Astrocyte (in vitro differentiated cells and primary cell): Measurements from ENCODE around the gene GMPS. TPM values are rescaled to one million over a fixed set of nuclear protein-coding genes. Genes with fewer than 3 reads are reported as not detected.

Experiments
- DNase-seq: peaks from one replicate; pipeline ENCODE4 v3.0.0-alpha.2; 2010; ENCODE audit warnings: low read depth
- FAIRE-seq: peaks from 2 replicates; lab custom pipeline; 2011; peaks lifted over from hg19 to GRCh38; lab: Jason Lieb, UNC
- H2AFZ ChIP-seq: 2 replicates; pipeline ENCODE4 v1.6.0; 2012; ENCODE audit warnings: low read depth, low read length, inconsistent platforms
- H3K27ac ChIP-seq: 2 replicates; pipeline ENCODE4 v1.5.1; 2011; ENCODE audit warnings: low read depth, low read length, inconsistent platforms
- H3K27me3 ChIP-seq: 2 replicates; pipeline ENCODE4 v1.6.0; 2011; ENCODE audit warnings: low read length, inconsistent platforms; ENCODE audit not compliant: insufficient read depth
- H3K36me3 ChIP-seq: 2 replicates; pipeline ENCODE4 v1.5.1; 2011; ENCODE audit warnings: low read length, inconsistent platforms; ENCODE audit not compliant: insufficient read depth
- H3K4me1 ChIP-seq: 2 replicates; pipeline ENCODE4 v1.5.1; 2011; ENCODE audit warnings: low read length, inconsistent platforms; ENCODE audit not compliant: insufficient read depth
- H3K4me2 ChIP-seq: 2 replicates; pipeline ENCODE4 v1.6.0; 2012; ENCODE audit warnings: low read length, inconsistent platforms
- H3K4me3 ChIP-seq: 2 replicates; pipeline ENCODE4 v1.5.1; 2011; ENCODE audit warnings: low read depth, mild to moderate bottlenecking, low read length, inconsistent platforms; ENCODE audit not compliant: insufficient read depth
- H3K79me2 ChIP-seq: 2 replicates; pipeline ENCODE4 v1.6.0; 2012; ENCODE audit warnings: mild to moderate bottlenecking, low read length, inconsistent platforms; ENCODE audit not compliant: insufficient read depth
- H3K9ac ChIP-seq: 2 replicates; pipeline ENCODE4 v1.6.0; 2012; ENCODE audit warnings: mild to moderate bottlenecking, low read length, inconsistent platforms
- H3K9me3 ChIP-seq: 2 replicates; pipeline ENCODE4 v1.5.1; 2012; ENCODE audit warnings: low read depth, mild to moderate bottlenecking, low read length, inconsistent platforms; ENCODE audit not compliant: insufficient read depth
- H4K20me1 ChIP-seq: 2 replicates; pipeline ENCODE4 v1.6.0; 2012; ENCODE audit warnings: low read length, inconsistent platforms; ENCODE audit not compliant: insufficient read depth
- H3K27ac Mint-ChIP-seq: one replicate; pipeline ENCODE4 v1.8.0; 2021; ENCODE audit warnings: mild to moderate bottlenecking, mixed read lengths; ENCODE audit not compliant: unreplicated experiment
- H3K27me3 Mint-ChIP-seq: one replicate; pipeline ENCODE4 v1.8.0; 2021; ENCODE audit warnings: low read depth, mixed read lengths; ENCODE audit not compliant: unreplicated experiment
- H3K36me3 Mint-ChIP-seq: one replicate; pipeline ENCODE4 v1.8.0; 2021; ENCODE audit warnings: low read depth, mixed read lengths; ENCODE audit not compliant: unreplicated experiment
- H3K4me1 Mint-ChIP-seq: one replicate; pipeline ENCODE4 v1.8.0; 2021; ENCODE audit warnings: low read depth, mixed read lengths; ENCODE audit not compliant: unreplicated experiment
- H3K4me3 Mint-ChIP-seq: one replicate; pipeline ENCODE4 v1.8.0; 2021; ENCODE audit warnings: mild to moderate bottlenecking, moderate library complexity, mixed read lengths; ENCODE audit not compliant: unreplicated experiment
- H3K9me3 Mint-ChIP-seq: one replicate; pipeline ENCODE4 v1.8.0; 2021; ENCODE audit warnings: mild to moderate bottlenecking, mixed read lengths; ENCODE audit not compliant: unreplicated experiment
- CTCF ChIP-seq: IDR thresholded peaks from 2 replicates; pipeline ENCODE4 v1.5.1; 2011; ENCODE audit warnings: low read depth, mild to moderate bottlenecking, inconsistent platforms, low read length, moderate library complexity; ENCODE audit not compliant: insufficient read depth
- EZH2 ChIP-seq: IDR thresholded peaks from 2 replicates; pipeline ENCODE4 v1.6.1; 2012; ENCODE audit warnings: mild to moderate bottlenecking, low read length, inconsistent platforms; ENCODE audit not compliant: insufficient read depth
- total RNA-seq: library from RNA; stranded (reverse); gene quantifications from 2 replicates; pipeline ENCODE4 v1.2.1, GENCODE V29; 2021

Gene GMPS
- total RNA-seq, 1 donor from 2014 or later = 58.1 TPM

GRCh38 chr3:155886915-155887314 lies 16.5 kb downstream of the GMPS start:
- no peaks in the 10 kb centered on the region for H3K9me3 Mint-ChIP-seq
- no peak for DNase-seq
- Histone ChIP-seq H3K9me3 (no peaks in the 10 kb centered on the region), H3K4me3 (no peak overlapping the region), H2AFZ (no peak overlapping the region), H4K20me1 (peaks cover 65% of the 10 kb centered on the region), H3K36me3 (no peaks in the 10 kb centered on the region), H3K4me1 (no peaks in the 10 kb centered on the region), H3K9ac (no peak overlapping the region), H3K27me3 (no peaks in the 10 kb centered on the region), H3K79me2 (peaks cover 99% of the 10 kb centered on the region), H3K27ac (no peak overlapping the region), H3K4me2 (no peak overlapping the region)
- no peak overlapping the region for H3K27ac Mint-ChIP-seq
- TF ChIP-seq CTCF = no peak
- TF ChIP-seq EZH2 = no peak
- no peak overlapping the region for H3K4me3 Mint-ChIP-seq
- FAIRE-seq = no peak
- peaks cover 4% of the 10 kb centered on the region for H3K4me1 Mint-ChIP-seq
- no peaks in the 10 kb centered on the region for H3K27me3 Mint-ChIP-seq
- H3K36me3 Mint-ChIP-seq = no peaks in the 10 kb centered on the region

GRCh38 chr3:155889212-155889611 lies 18.8 kb downstream of the GMPS start:
- FAIRE-seq (no peak), DNase-seq (no peak)
- Mint-ChIP-seq H3K9me3 (no peaks in the 10 kb centered on the region), H3K36me3 (no peaks in the 10 kb centered on the region), H3K4me3 (no peak overlapping the region), H3K27ac (no peak overlapping the region), H3K27me3 (no peaks in the 10 kb centered on the region), H3K4me1 (peaks cover 4% of the 10 kb centered on the region)
- TF ChIP-seq EZH2 = no peak
- TF ChIP-seq CTCF = no peak
- Histone ChIP-seq H3K4me1 (no peaks in the 10 kb centered on the region), H3K36me3 (no peaks in the 10 kb centered on the region), H3K27ac (no peak overlapping the region), H3K4me2 (no peak overlapping the region), H3K9ac (no peak overlapping the region), H2AFZ (no peak overlapping the region), H3K9me3 (no peaks in the 10 kb centered on the region), H3K27me3 (no peaks in the 10 kb centered on the region), H3K4me3 (no peak overlapping the region), H3K79me2 (peaks cover 94% of the 10 kb centered on the region), H4K20me1 (peaks cover 55% of the 10 kb centered on the region)

GRCh38 chr3:155889952-155890351 lies 19.5 kb downstream of the GMPS start:
- no peaks in the 10 kb centered on the region for H3K9me3 Mint-ChIP-seq
- Histone ChIP-seq H3K4me2 (no peak overlapping the region), H3K79me2 (peaks cover 91% of the 10 kb centered on the region), H3K4me1 (no peaks in the 10 kb centered on the region), H3K9ac (no peak overlapping the region), H2AFZ (no peak overlapping the region), H3K27me3 (no peaks in the 10 kb centered on the region), H4K20me1 (peaks cover 48% of the 10 kb centered on the region), H3K36me3 (no peaks in the 10 kb centered on the region), H3K9me3 (no peaks in the 10 kb centered on the region), H3K4me3 (no peak overlapping the region), H3K27ac (no peak overlapping the region)
- no peak overlapping the region for H3K27ac Mint-ChIP-seq
- H3K4me3 Mint-ChIP-seq = no peak overlapping the region
- no peaks in the 10 kb centered on the region for H3K27me3 Mint-ChIP-seq
- peaks cover 4% of the 10 kb centered on the region for H3K36me3 Mint-ChIP-seq
- DNase-seq (no peak), FAIRE-seq (no peak)
- TF ChIP-seq EZH2 (no peak), CTCF (no peak)
- H3K4me1 Mint-ChIP-seq = peaks cover 4% of the 10 kb centered on the region
